HG03060 (cell line): ENCODE measurements around the gene TBCCD1.
"Not testable (repeated sequence)": the region's sequence is repeated elsewhere in the genome, so short reads cannot be mapped to it uniquely, and the experiment has no call there.

Experiments
- ATAC-seq: cut with Tn5 transposase; IDR thresholded peaks from one replicate; pipeline ENCODE4 v1.9.1; 2021; ENCODE audit warnings: low read depth, moderate number of reproducible peaks; ENCODE audit not compliant: unreplicated experiment

TBCCD1 gene

DNA sequence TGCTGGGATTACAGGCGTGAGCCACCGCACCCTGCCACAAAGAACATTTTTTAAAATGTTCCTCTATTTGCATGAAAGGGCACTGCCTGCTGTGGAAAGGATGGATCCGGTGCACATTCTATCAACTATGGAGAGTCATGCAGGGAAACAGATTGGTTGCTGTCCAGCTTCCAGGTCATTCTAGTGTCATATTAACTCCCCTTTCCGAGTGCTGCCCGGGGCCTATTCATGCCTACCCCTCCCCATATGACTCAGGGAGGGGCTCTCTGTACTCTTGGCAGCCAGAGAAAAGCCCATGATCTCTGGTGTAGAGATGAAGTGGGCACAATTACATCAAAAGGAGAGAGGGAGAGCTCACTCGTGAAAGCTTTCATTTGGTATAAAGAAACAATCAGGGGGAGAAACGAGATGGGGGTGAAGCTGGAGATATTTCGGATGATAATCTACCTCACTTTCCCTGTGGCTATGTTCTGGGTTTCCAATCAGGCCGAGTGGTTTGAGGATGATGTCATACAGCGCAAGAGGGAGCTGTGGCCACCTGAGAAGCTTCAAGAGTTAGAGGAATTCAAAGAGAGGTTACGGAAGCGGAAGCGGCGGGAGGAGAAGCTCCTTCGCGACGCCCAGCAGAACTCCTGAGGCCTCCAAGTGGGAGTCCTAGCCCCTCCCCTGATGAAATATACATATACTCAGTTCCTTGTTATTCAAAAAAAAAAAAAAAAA lies 29.6 kb upstream of the TBCCD1 start:
- no peak for ATAC-seq

DNA sequence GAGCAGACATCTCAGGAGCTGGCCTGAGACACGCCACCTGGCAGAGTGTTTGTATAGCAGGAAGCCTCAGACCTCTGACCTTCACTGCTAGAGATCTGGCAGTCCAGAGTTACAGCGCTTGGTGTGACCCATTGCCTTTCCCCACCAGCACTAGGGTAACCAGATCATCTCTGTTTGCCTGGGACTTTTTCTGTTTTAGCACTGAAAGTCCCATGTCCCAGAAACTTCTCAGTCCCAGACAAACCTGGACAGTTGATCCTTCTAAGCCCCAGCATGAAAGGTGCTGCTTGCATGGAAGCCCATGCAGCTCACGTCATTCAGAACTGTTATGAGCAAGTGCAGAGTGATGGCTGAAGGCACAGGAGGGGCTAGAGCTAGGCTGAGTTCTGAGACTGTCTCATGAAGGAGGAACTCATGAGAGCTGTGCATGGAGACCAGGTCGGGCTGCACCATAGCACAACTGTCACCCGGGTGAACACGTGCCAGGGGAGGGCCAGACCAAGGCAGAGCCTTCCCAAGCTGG lies 27.5 kb upstream of the TBCCD1 start:
- ATAC-seq, result no peak

DNA sequence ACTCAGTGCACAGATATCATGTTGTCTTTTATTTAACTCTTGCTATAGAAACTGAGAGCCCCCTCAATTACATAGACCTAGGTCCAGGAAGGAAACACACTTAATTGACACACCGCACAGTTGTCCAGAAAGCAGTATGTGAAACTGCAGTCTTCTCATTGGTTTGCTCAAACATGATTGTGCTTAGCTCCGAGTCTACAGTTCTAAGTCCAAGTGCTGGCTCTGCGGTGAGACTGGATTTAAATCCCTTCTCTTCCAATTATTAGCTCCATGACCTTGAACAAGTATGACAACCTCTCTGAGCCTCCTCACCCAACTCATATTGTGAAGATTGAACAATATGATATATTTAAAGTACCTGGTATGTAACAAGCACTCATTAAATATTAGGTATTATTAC lies 26.7 kb upstream of the TBCCD1 start:
- ATAC-seq, result no peak

- ATAC-seq, result no peak
Measured at GRCh38 chr3:186592682-186593081, 25.5 kb upstream of the TBCCD1 start.

GRCh38 chr3:186590580-186591295 lies 23.6 kb upstream of the TBCCD1 start:
- no peak for ATAC-seq

- no peak for ATAC-seq
Measured at GRCh38 chr3:186589856-186590579, 22.9 kb upstream of the TBCCD1 start.

DNA sequence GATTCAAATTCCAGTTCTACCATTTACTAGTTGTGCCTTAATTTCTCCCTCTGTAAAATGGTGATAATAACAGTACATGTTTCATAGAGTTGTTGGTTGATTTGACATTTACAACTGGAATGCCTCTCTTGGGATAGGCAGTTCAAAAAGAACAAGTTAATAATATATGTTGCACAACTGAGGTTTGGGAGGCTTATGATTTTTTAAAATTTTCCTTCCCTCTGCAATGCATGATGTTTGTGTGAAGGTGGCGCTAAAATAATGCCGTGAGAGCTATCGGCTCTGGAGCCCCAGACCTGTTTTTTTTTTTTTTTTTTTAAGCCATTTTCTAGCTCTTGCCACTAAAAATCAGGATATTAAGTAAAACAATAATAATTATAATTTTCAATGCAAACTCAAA lies 22.0 kb upstream of the TBCCD1 start:
- ATAC-seq, result no peak

DNA sequence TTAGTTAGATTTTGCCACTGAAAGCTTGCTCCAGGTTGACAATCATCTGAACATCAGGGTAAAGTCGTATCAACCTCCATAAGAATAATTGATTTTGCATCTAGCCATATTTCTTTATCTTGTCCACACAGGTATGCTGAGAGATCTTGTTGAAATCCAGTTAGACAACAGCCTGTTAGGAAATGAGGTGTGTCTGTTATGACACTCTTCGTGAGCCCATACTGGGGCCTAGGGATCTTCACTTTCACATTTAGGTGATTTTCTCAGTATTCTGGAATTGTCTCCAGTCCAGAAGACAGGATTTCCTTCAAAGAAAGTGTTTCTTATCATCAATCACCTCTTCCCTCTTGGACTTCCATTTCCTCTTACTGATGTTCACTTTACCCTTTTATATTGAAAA lies 21.5 kb upstream of the TBCCD1 start:
- ATAC-seq, result no peak

- ATAC-seq, result no peak
Measured at GRCh38 chr3:186587183-186587582, 20.0 kb upstream of the TBCCD1 start.

DNA sequence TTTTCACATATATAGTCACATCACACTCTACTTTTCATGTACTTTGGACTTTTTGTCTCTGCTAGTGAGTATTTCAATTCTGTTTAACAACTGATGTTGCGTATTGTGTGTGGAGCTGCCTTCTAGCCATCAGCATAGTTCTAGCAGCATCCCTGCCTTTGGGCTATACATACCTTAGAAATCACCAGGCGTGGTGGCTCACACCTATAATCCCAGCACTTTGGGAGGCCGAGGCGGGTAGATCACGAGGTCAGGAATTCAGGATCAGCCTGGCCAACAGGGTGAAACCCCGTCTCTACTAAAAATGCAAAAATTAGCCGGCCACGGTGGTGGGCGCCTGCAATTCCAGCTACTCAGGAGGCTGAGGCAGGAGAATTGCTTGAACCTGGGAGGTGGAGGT lies 19.1 kb upstream of the TBCCD1 start:
- ATAC-seq, result not testable (repeated sequence)

GRCh38 chr3:186583831-186584230 lies 16.7 kb upstream of the TBCCD1 start:
- no peak for ATAC-seq

DNA sequence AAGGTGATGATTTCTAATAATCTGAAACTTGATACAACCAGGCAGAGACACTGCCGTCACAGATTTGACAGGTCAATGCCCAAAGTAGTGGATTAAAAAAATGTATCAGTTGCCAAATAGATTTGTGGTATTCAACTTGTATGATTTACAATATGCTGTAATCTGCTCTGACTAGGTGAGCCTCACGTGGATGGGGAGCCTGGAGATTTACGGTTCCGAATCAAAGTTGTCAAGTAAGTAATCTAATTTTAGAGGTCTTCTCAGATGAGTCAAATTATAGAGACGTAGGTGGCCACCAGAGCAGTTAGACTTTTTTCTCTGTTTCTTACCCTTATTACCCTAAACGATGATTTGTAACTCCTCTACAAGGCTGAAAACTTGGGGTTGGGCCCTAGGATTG lies 15.4 kb upstream of the TBCCD1 start:
- ATAC-seq, result no peak

DNA sequence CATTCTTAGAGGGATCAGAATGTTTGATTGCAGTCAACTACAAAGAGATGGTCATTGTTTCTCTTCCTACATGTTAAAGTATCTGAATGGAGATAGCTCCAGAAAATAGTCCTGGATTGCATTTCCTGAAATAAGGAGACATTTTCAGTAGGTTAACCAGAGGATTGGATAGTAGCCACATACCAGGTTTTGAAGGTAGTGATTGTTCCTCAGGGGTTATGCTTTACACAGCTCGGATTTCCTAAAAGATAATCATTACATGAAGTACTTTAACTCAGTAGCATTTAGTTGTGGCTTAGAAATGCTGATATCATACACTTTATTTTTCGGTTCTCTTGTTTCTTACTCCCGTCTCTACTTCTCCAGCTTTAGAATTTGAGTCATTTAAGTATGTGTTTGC lies 13.6 kb upstream of the TBCCD1 start:
- ATAC-seq, result no peak

- ATAC-seq, result no peak
Measured at GRCh38 chr3:186577521-186577920, 10.4 kb upstream of the TBCCD1 start.

GRCh38 chr3:186571644-186572013 lies 4.5 kb upstream of the TBCCD1 start:
- ATAC-seq, result no peak

GRCh38 chr3:186570941-186571643 lies 4.0 kb upstream of the TBCCD1 start:
- ATAC-seq, result no peak

GRCh38 chr3:186570096-186570940 lies 3.2 kb upstream of the TBCCD1 start, which contains the start of gene DNAJB11:
Gene DNAJB11, plus strand, starts transcription at chr3:186570720. Its CDS starts 178 bp downstream, at chr3:186570898.
- ATAC-seq, result peak; percentile 87

GRCh38 chr3:186569779-186570095 lies 2.6 kb upstream of the TBCCD1 start:
- ATAC-seq, result no peak

DNA sequence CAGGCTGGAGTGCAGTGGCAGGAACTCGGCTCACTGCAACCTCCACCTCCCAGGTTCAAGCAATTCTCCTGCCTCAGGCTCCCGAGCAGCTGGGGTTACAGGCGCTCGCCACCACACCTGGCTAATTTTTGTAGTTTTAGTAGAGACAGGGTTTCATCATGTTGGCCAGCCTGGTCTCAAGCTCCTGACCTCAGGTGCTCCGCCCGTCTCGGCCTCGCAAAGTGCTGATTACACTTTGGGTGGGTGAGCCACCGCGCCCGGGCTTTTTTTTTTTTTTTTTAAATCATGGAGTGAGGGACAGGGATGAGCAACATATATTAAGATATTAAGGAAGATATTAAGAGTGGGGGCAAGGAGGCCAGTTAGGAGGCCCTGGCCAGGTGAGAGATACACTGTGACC lies 2.2 kb upstream of the TBCCD1 start:
- not testable (repeated sequence) for ATAC-seq

DNA sequence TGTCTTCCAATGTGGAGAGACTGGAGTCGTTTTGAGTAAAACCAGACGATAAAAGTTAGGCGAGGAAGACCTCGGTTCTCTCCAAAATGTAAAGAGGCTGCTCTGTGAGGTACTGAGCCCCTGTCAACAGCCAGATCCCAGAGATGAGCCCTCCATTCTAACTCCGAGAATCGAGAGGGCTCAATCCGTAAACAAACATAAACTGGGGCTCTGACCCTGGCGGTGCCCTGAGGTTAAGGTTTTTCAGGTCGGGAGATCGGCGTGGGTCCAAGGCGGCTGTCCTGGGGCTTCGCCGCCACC lies 417 bp downstream of the TBCCD1 start:
- ATAC-seq, result no peak
